K562 (cell line): ENCODE results near the gene KIF5A. TPM values are rescaled to one million over a fixed set of nuclear protein-coding genes. Genes with fewer than 3 reads are reported as not detected.

Experiments used
- CBX5 ChIP-seq: IDR thresholded peaks from 2 replicates; pipeline ENCODE4 v1.6.1; 2014; ENCODE audit warnings: low read depth, borderline replicate concordance
- CHD4 ChIP-seq: fragments of 200-600 bp; sonication (generic); IDR thresholded peaks from 3 replicates; pipeline ENCODE4 v1.6.1; 2012; ENCODE audit warnings: low read depth, mild to moderate bottlenecking, mixed read lengths, low read length, inconsistent platforms; ENCODE audit not compliant: insufficient read depth, insufficient replicate concordance, poor library complexity, severe bottlenecking
- ETS1 ChIP-seq: conservative IDR thresholded peaks from 2 replicates; pipeline ENCODE4 v1.6.1; 2011; ENCODE audit warnings: low read depth, mild to moderate bottlenecking, low read length; ENCODE audit not compliant: control insufficient read depth
- MCM2 ChIP-seq: fragments of 450-650 bp; IDR thresholded peaks from 2 replicates; pipeline ENCODE4 v1.6.1; 2017; ENCODE audit warnings: low read depth, mild to moderate bottlenecking
- MGA ChIP-seq: fragments of 450-650 bp; IDR thresholded peaks from 2 replicates; pipeline ENCODE4 v1.6.1; 2016; ENCODE audit warnings: mild to moderate bottlenecking, moderate library complexity
- NFE2 ChIP-seq: IDR thresholded peaks from 2 replicates; pipeline ENCODE4 v1.6.1; 2014; ENCODE audit warnings: antibody characterized with exemption, low read depth
- OTX1 ChIP-seq: fragments of 450-650 bp; formaldehyde crosslinking; IDR thresholded peaks from 2 replicates; pipeline ENCODE4 v1.4.0; 2022; ENCODE audit warnings: mild to moderate bottlenecking
- POLR2G ChIP-seq: fragments of 200-400 bp; formaldehyde crosslinking; IDR thresholded peaks from 2 replicates; pipeline ENCODE4 v1.6.1; 2017; ENCODE audit warnings: low read depth, mild to moderate bottlenecking, antibody characterized with exemption, low read length, moderate library complexity
- ZKSCAN8 ChIP-seq: fragments of 200-800 bp; sonication (Bioruptor generic); IDR thresholded peaks from 2 replicates; pipeline ENCODE4 v1.6.1; 2016; ENCODE audit warnings: missing genetic modification characterization, missing compliant biosample characterization
- ZNF12 ChIP-seq: sonication (generic); formaldehyde crosslinking; IDR thresholded peaks from 2 replicates; pipeline ENCODE4 v1.4.0; 2020; ENCODE audit warnings: mild to moderate bottlenecking, missing genetic modification reagents
- ZNF239 ChIP-seq: fragments of 250-450 bp; sonication (Bioruptor Pico); IDR thresholded peaks from 2 replicates; pipeline ENCODE4 v1.4.0; 2020; ENCODE audit warnings: mild to moderate bottlenecking
- ZNF24 ChIP-seq: fragments of 450-650 bp; IDR thresholded peaks from 2 replicates; pipeline ENCODE4 v1.6.1; 2016
- ZNF589 ChIP-seq: fragments of 200-800 bp; sonication (Bioruptor generic); IDR thresholded peaks from 2 replicates; pipeline ENCODE4 v1.6.1; 2016; ENCODE audit warnings: low read depth, missing genetic modification characterization, missing compliant biosample characterization
- polyA plus RNA-seq, 8 experiments: library from polyadenylated mRNA; depleted of rRNA in 4 of 8; stranded (reverse) in 5 of 8; unstranded in 3 of 8; fragments of >200 nt; fragmentation: Nextera tagmentation in 2 of 8; fragmentation: Illumina TruSeq in 1 of 8; extraction: Ambion mirVana in 2 of 8; extraction: Trizol in 1 of 8; gene quantifications; 2 replicates each; pipeline versions ENCODE4 v1.2.1 to v1.2.3, GENCODE V29; 2011 to 2014; ENCODE audit warnings: inconsistent platforms in 1 of 8, missing spikeins in 1 of 8
- total RNA-seq, 7 experiments: library from RNA; depleted of rRNA in 6 of 7; stranded (reverse); fragments of >200 nt in 6 of 7; fragmentation: Illumina TruSeq in 2 of 7; extraction: Trizol in 2 of 7; gene quantifications; 2 replicates each; pipeline versions ENCODE4 v1.2.1 to v1.2.3, GENCODE V29; 2011 to 2021; ENCODE audit warnings: low replicate concordance in 1 of 7
- TF ChIP-seq, protein P1 (sequence below): fragments of 250-450 bp; sonication (Bioruptor Pico); IDR thresholded peaks from 2 replicates; pipeline ENCODE4 v1.8.0; 2021; ENCODE audit warnings: borderline replicate concordance, mild to moderate bottlenecking, moderate library complexity; ENCODE audit not compliant: poor library complexity, severe bottlenecking
- TF ChIP-seq, protein P2 (sequence below): sonication (generic); formaldehyde crosslinking; IDR thresholded peaks from 2 replicates; pipeline ENCODE4 v1.8.0; 2022; ENCODE audit warnings: mild to moderate bottlenecking, missing genetic modification reagents

Gene KIF5A
- total and polyA plus RNA-seq, 9 of the 15 experiments (the other 6 are each of a cell fraction or from before 2014, with no cell fraction given), result 3.4 to 17.7 (median 8.0) TPM

- no peak for TF ChIP-seq MGA
- no peak for TF ChIP-seq OTX1 (CRISPR knock-in tag)
- TF ChIP-seq, protein P1, sequence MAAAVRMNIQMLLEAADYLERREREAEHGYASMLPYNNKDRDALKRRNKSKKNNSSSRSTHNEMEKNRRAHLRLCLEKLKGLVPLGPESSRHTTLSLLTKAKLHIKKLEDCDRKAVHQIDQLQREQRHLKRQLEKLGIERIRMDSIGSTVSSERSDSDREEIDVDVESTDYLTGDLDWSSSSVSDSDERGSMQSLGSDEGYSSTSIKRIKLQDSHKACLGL (CRISPR knock-in tag), result no peak
- TF ChIP-seq MCM2, result no peak
- TF ChIP-seq CHD4, result no peak
- TF ChIP-seq ZNF12 (CRISPR knock-in tag), result no peak
- 0 out of 2 replicates have a peak, but pooled peaks have one; percentile 6 for TF ChIP-seq POLR2G
- no peak for TF ChIP-seq ZKSCAN8 (CRISPR knock-in tag)
- no peak for TF ChIP-seq ZNF24
- no peak for TF ChIP-seq ETS1
- no peak for TF ChIP-seq NFE2
- TF ChIP-seq, protein P2, sequence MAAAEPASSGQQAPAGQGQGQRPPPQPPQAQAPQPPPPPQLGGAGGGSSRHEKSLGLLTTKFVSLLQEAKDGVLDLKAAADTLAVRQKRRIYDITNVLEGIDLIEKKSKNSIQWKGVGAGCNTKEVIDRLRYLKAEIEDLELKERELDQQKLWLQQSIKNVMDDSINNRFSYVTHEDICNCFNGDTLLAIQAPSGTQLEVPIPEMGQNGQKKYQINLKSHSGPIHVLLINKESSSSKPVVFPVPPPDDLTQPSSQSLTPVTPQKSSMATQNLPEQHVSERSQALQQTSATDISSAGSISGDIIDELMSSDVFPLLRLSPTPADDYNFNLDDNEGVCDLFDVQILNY, result no peak
- TF ChIP-seq ZNF239 (CRISPR knock-in tag), result no peak
- TF ChIP-seq ZNF589 (CRISPR knock-in tag), result no peak
- no peak for TF ChIP-seq CBX5
Observed at GRCh38 chr12:57517187-57517586, 32.7 kb upstream of the KIF5A start (continued).
